Mucosa of descending colon (tissue), 3 donors: ENCODE data around the gene MECR. TPM values are rescaled to one million over a fixed set of nuclear protein-coding genes. Genes with fewer than 3 reads are reported as not detected.

Source experiments
- ATAC-seq: fragments of 200-7000 bp; cut with Tn5 transposase; one replicate; pipeline ENCODE4 v1.9.1; 2020; ENCODE audit warnings: mild to moderate bottlenecking, moderate library complexity
- DNase-seq, 3 donors: peaks; one replicate each; pipeline ENCODE4 v3.0.0-alpha.2; 2020
- H3K36me3 ChIP-seq: fragments of 200-600 bp; one replicate; pipeline ENCODE4 v1.8.0; 2021; ENCODE audit warnings: low read depth, mild to moderate bottlenecking
- H3K4me1 ChIP-seq: fragments of 200-600 bp; one replicate; pipeline ENCODE4 v1.8.0; 2021; ENCODE audit warnings: low read depth, mild to moderate bottlenecking
- H3K4me3 ChIP-seq: fragments of 200-600 bp; one replicate; pipeline ENCODE4 v1.8.0; 2021; ENCODE audit warnings: mild to moderate bottlenecking
- H3K9me3 ChIP-seq: fragments of 200-600 bp; one replicate; pipeline ENCODE4 v1.8.0; 2021; ENCODE audit warnings: mild to moderate bottlenecking
- CTCF ChIP-seq: fragments of 200-600 bp; IDR thresholded peaks from one replicate; pipeline ENCODE4 v1.8.0; 2022; ENCODE audit warnings: antibody characterized with exemption, mild to moderate bottlenecking
- intact Hi-C, 2 donors: fragments of 100-400 bp; cut with DNase I in 1 of 2; cut with micrococcal nuclease in 1 of 2; formaldehyde crosslinking; loops; one replicate each; pipeline versions ENCODE4 v1.11.0 to v1.11.1; 2022; cut with DNase I, micrococcal nuclease
- total RNA-seq, 3 donors: library from RNA; stranded (reverse); fragmentation: NEBNext Ultra II Directional in 2 of 3; extraction: Animal tissue kit (Norgen Biotek cat#: 25700) in 2 of 3; gene quantifications; one replicate each; pipeline versions ENCODE4 v1.2.1 to v1.2.4, GENCODE V29; 2021 to 2023
- donor health status: DM: no; HTN: no; CAD: no; lungs with moderate emphysema.
- donor health status: DM: no; HTN: no; CAD: no.
- donor health status: DM: no; HTN: yes; CAD: no.

Gene MECR
- total RNA-seq, 3 donors from 2014 or later, result 18.3 to 20.8 (median 19.5) TPM

DNA sequence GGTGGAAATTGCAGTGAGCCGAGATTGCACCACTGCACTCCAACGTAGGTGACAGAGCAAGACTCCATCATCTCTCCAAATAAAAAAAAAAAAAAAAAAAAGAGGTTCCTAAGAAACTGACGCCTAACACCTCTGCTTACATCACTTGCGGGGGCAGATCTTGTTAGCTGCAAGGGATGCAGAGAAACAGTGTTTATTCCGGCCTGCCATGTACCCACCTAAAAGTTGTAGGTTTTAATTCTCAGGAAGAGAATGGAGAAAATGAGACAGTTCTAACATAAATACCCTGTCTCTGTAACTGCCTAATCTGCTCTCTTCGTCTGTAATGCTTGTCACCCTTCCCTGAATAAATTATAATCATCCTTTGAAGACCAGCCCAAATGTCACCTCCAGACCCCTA, 40.0 kb downstream of the MECR start:
- TF ChIP-seq CTCF, result no peak
- intact Hi-C loops, result no loop called here
- no peak for ATAC-seq
- Histone ChIP-seq H3K9me3 (no peaks in the 10 kb centered on the region), H3K4me1 (no peaks in the 10 kb centered on the region), H3K36me3 (no peaks in the 10 kb centered on the region), H3K4me3 (no peak overlapping the region)
- DNase-seq, result no peak

GRCh38 chr1:29186707-29187106, 44.0 kb downstream of the MECR start:
- ATAC-seq (no peak), DNase-seq (no peak)
- intact Hi-C loops, result no loop called here
- peaks cover 9% of the 10 kb centered on the region for H3K4me1 ChIP-seq
- TF ChIP-seq CTCF, result no peak
- no peaks in the 10 kb centered on the region for H3K9me3 ChIP-seq
- H3K36me3 ChIP-seq, result peaks cover 4% of the 10 kb centered on the region
- no peak overlapping the region for H3K4me3 ChIP-seq

- intact Hi-C loops, result no loop called here
Observed at GRCh38 chr1:29186252-29186651, 44.5 kb downstream of the MECR start.

GRCh38 chr1:29183287-29183686, 47.4 kb downstream of the MECR start:
- TF ChIP-seq CTCF, result no peak
- Histone ChIP-seq H3K36me3 (peaks cover 5% of the 10 kb centered on the region), H3K4me1 (peaks cover 28% of the 10 kb centered on the region), H3K4me3 (no peak overlapping the region), H3K9me3 (no peaks in the 10 kb centered on the region)
- intact Hi-C loops, result no loop called here
- no peak for ATAC-seq
- no peak for DNase-seq

More at GRCh38 chr1:29186252-29186651, 44.5 kb downstream of the MECR start:
- Histone ChIP-seq H3K36me3 (peaks cover 5% of the 10 kb centered on the region), H3K4me3 (no peak overlapping the region), H3K4me1 (peaks cover 9% of the 10 kb centered on the region), H3K9me3 (no peaks in the 10 kb centered on the region)
- no peak for TF ChIP-seq CTCF
- ATAC-seq (no peak), DNase-seq (no peak)

GRCh38 chr1:29181413-29182225, 49.1 kb downstream of the MECR start, which contains the start of gene SRSF4:
Gene SRSF4, minus strand, starts transcription at chr1:29181900. Its CDS starts 148 bp downstream, at chr1:29181752.
- TF ChIP-seq CTCF, result peak; percentile 90
- H3K36me3 ChIP-seq, result peaks cover 5% of the 10 kb centered on the region
- intact Hi-C loops, result no loop called here
- DNase-seq, result peak; percentile 99 to 100 (median 100)
- peak; percentile 95 for ATAC-seq
- H3K4me3 ChIP-seq, result peak within 1 kb of the TSS; percentile 94
- no peaks in the 10 kb centered on the region for H3K9me3 ChIP-seq
- H3K4me1 ChIP-seq, result peaks cover 43% of the 10 kb centered on the region
